PC-3 (cell line): ENCODE data around the gene VWC2L. TPM values are rescaled to one million over a fixed set of nuclear protein-coding genes. Genes with fewer than 3 reads are reported as not detected.

ENCODE experiments used
- ATAC-seq: fragments of 200-7000 bp; cut with Tn5 transposase; 2 replicates; pipeline ENCODE4 v1.9.1; 2020; ENCODE audit warnings: mild to moderate bottlenecking, moderate library complexity
- BruUV-seq: library from RNA; stranded (reverse); fragments of 400-500 nt; replicated peaks from 2 replicates; lab custom pipeline; 2021; lab: Mats Ljungman, UMichigan
- CTCF ChIA-PET: fragments of 300-600 bp; sonication (Branson Sonifier 250); formaldehyde crosslinking; loops from one replicate; lab custom pipeline; 2022; ENCODE audit warnings: antibody characterized with exemption; lab: Charles Lee
- POLR2A ChIA-PET: fragments of 300-600 bp; sonication (Branson Sonifier 250); formaldehyde crosslinking; loops from one replicate; lab custom pipeline; 2022; ENCODE audit warnings: antibody characterized with exemption; ENCODE audit not compliant: unreplicated experiment; lab: Charles Lee
- DNase-seq: peaks from one replicate; pipeline ENCODE4 v3.0.0-alpha.2; 2015
- H2AFZ ChIP-seq: fragments of 300-600 bp; sonication (generic); 2 replicates; pipeline ENCODE4 v1.6.0; 2016; ENCODE audit warnings: antibody characterized with exemption, low read length
- H3F3A ChIP-seq: fragments of 300-600 bp; sonication (generic); one replicate; pipeline ENCODE4 v1.6.0; 2017; ENCODE audit warnings: antibody characterized with exemption, low read length, control low read depth, mild to moderate bottlenecking; ENCODE audit not compliant: unreplicated experiment
- H3K27ac ChIP-seq: fragments of 300-600 bp; sonication (generic); 2 replicates; pipeline ENCODE4 v1.5.1; 2016; ENCODE audit warnings: mild to moderate bottlenecking, low read length
- H3K27me3 ChIP-seq: fragments of 300-600 bp; sonication (generic); 2 replicates; pipeline ENCODE4 v1.6.1; 2016; ENCODE audit warnings: low read length, mixed read lengths
- H3K36me3 ChIP-seq: fragments of 300-600 bp; sonication (generic); 2 replicates; pipeline ENCODE4 v1.6.1; 2016; ENCODE audit warnings: low read depth, mixed run types, low read length, mixed read lengths
- H3K4me1 ChIP-seq: fragments of 300-600 bp; sonication (generic); 2 replicates; pipeline ENCODE4 v1.5.1; 2016; ENCODE audit warnings: low read length; ENCODE audit not compliant: insufficient read depth
- H3K4me2 ChIP-seq: fragments of 300-600 bp; sonication (generic); 2 replicates; pipeline ENCODE4 v1.6.0; 2016; ENCODE audit warnings: low read length
- H3K4me3 ChIP-seq: fragments of 300-600 bp; sonication (generic); 2 replicates; pipeline ENCODE4 v1.5.1; 2016; ENCODE audit warnings: mild to moderate bottlenecking, low read length, mixed read lengths
- H3K79me2 ChIP-seq: fragments of 300-600 bp; sonication (generic); 2 replicates; pipeline ENCODE4 v1.6.1; 2017; ENCODE audit warnings: low read length, mixed read lengths
- H3K9ac ChIP-seq: fragments of 300-600 bp; sonication (generic); 2 replicates; pipeline ENCODE4 v1.6.0; 2016; ENCODE audit warnings: mild to moderate bottlenecking, low read length
- H3K9me2 ChIP-seq: fragments of 300-600 bp; sonication (generic); replicated peaks from 2 replicates; pipeline ENCODE4 v1.6.1; 2016; ENCODE audit warnings: mixed run types, low read length, mixed read lengths
- H3K9me3 ChIP-seq: fragments of 300-600 bp; sonication (generic); 2 replicates; pipeline ENCODE4 v1.6.1; 2016; ENCODE audit warnings: low read length, mixed read lengths
- H4K20me1 ChIP-seq: fragments of 300-600 bp; sonication (generic); 2 replicates; pipeline ENCODE4 v1.6.1; 2016; ENCODE audit warnings: low read length, mixed read lengths
- CTCF ChIP-seq: fragments of 300-600 bp; sonication (generic); conservative IDR thresholded peaks from 2 replicates; pipeline ENCODE4 v1.5.1; 2017; ENCODE audit warnings: antibody characterized with exemption, low read depth, mild to moderate bottlenecking, low read length
- EZH2 ChIP-seq: fragments of 300-600 bp; sonication (generic); IDR thresholded peaks from one replicate; pipeline ENCODE4 v1.6.1; 2017; ENCODE audit warnings: antibody characterized with exemption, mild to moderate bottlenecking, low read length; ENCODE audit not compliant: unreplicated experiment
- EZH2phosphoT487 ChIP-seq: fragments of 300-600 bp; sonication (generic); IDR thresholded peaks from 2 replicates; pipeline ENCODE4 v1.6.1; 2018; ENCODE audit warnings: mild to moderate bottlenecking, antibody characterized with exemption, low read length, borderline replicate concordance
- intact Hi-C: fragments of 100-400 bp; cut with micrococcal nuclease; formaldehyde crosslinking; loops from 2 replicates; pipeline ENCODE4 v1.9.0; 2023
- total RNA-seq: library from RNA; depleted of rRNA; stranded (reverse); fragments of >200 nt; gene quantifications from 2 replicates; pipeline ENCODE4 v1.2.3, GENCODE V29; 2014

VWC2L gene
- total RNA-seq, 1 experiment from 2014 or later, result not detected

DNA sequence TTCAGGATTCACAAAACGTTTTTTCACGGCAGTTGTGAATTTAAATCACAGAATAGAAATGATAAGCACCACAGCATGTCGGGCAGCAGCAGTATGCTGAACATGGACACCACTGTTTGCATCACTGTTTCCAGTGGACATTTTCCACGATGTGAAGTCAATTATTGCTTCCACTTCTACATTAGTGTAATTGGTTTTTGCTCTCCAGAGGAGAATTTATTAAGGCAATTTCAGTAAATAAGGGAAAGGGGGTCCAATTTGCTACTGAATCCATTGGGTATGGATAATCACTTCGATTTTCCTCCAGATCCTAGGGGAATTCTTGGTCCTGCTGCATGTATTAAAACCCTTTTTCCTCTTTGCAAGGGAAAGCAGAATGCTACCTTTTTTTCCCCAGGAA is 30.2 kb upstream of the VWC2L start:
- Histone ChIP-seq H3K27ac (no peak overlapping the region), H3K4me2 (no peak overlapping the region), H3K9me2 (no peaks in the 10 kb centered on the region), H3K9ac (no peak overlapping the region), H3K79me2 (no peaks in the 10 kb centered on the region), H3K9me3 (no peaks in the 10 kb centered on the region), H3K4me1 (peaks cover 46% of the 10 kb centered on the region), H3K4me3 (no peak overlapping the region), H3F3A (peaks cover 5% of the 10 kb centered on the region), H3K36me3 (no peaks in the 10 kb centered on the region), H3K27me3 (no peaks in the 10 kb centered on the region), H2AFZ (no peak overlapping the region), H4K20me1 (no peaks in the 10 kb centered on the region)
- DNase-seq (no peak), ATAC-seq (no peak)
- ChIA-PET CTCF (no interaction called here), POLR2A (no interaction called here)
- intact Hi-C loops, result no loop called here
- TF ChIP-seq EZH2, result no peak
- no peak for TF ChIP-seq CTCF
- no peak for TF ChIP-seq EZH2phosphoT487
- no TSS peak for BruUV-seq

DNA sequence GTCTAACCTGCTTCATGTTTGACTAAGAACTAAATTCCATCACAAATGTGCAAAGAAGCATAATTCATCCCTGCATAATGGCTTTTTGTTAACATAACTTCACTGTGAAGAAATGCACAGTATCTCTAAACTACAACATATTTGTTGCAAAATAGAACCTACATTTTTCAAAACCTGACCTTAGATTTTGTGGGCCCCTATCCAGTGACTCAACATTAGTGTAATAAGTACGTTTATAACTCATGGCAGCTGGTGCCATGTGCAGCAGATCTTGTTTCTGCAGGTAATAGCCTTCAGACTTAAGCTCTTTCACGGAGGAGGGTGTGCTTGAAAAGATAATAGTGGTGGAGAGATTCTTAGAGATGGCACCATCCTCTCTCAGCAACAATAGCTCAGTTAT is 28.6 kb upstream of the VWC2L start:
- intact Hi-C loops, result no loop called here
- H3K4me1 ChIP-seq, result peaks cover 37% of the 10 kb centered on the region
- ChIA-PET CTCF (no interaction called here), POLR2A (no interaction called here)
- no peak overlapping the region for H3K27ac ChIP-seq
- no peaks in the 10 kb centered on the region for H4K20me1 ChIP-seq
- H3K27me3 ChIP-seq, result no peaks in the 10 kb centered on the region
- no peaks in the 10 kb centered on the region for H3K79me2 ChIP-seq
- ATAC-seq (no peak), DNase-seq (peak; percentile 35)
- H2AFZ ChIP-seq, result no peak overlapping the region
- no peak overlapping the region for H3K4me3 ChIP-seq
- BruUV-seq, result no TSS peak
- no peaks in the 10 kb centered on the region for H3K36me3 ChIP-seq
- H3K9me3 ChIP-seq, result no peaks in the 10 kb centered on the region
- no peak for TF ChIP-seq EZH2phosphoT487
- TF ChIP-seq EZH2, result no peak
- no peak for TF ChIP-seq CTCF
- H3K9ac ChIP-seq, result no peak overlapping the region
- H3K4me2 ChIP-seq, result no peak overlapping the region
- H3F3A ChIP-seq, result peaks cover 5% of the 10 kb centered on the region
- H3K9me2 ChIP-seq, result no peaks in the 10 kb centered on the region

DNA sequence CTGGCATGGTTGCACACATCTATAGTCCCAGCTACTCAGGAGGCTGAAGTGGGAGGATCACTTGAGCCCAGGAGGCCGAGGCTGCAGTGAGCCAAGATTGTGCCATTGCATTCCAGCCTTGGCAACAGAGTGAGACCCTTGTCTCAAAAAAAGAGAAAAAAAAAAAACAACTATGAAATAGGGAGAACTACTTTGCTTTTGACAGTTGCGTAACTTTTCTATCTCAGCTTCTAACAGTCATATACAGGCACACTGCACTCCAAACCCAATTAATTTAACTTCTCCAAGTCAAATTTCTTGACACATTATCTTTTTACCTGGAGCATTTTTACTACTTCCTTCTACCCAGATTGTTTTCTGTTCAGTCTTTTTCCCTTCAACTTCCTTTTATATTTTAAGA is 24.1 kb upstream of the VWC2L start:
- no peak overlapping the region for H3K9ac ChIP-seq
- BruUV-seq, result no TSS peak
- CTCF ChIA-PET, result no interaction called here

More for the DNA sequence above, 24.1 kb upstream of the VWC2L start:
- H3K36me3 ChIP-seq, result no peaks in the 10 kb centered on the region
- POLR2A ChIA-PET, result interaction anchor here (0.5 kb wide), 1 partner anchor 897 kb away, joined by 3 read pairs; no protein-coding TSS in a partner anchor
- no peaks in the 10 kb centered on the region for H3K9me2 ChIP-seq
- TF ChIP-seq EZH2 (no peak), EZH2phosphoT487 (no peak), CTCF (no peak)
- no peaks in the 10 kb centered on the region for H3K27me3 ChIP-seq
- H3K27ac ChIP-seq, result no peak overlapping the region
- peaks cover 7% of the 10 kb centered on the region; the same call in 1 of the 2 replicates for H3K4me1 ChIP-seq
- H2AFZ ChIP-seq, result no peak overlapping the region
- H3K9me3 ChIP-seq, result no peaks in the 10 kb centered on the region
- H4K20me1 ChIP-seq, result no peaks in the 10 kb centered on the region
- H3F3A ChIP-seq, result no peaks in the 10 kb centered on the region
- no peak overlapping the region for H3K4me3 ChIP-seq
- no peak for ATAC-seq
- no peak for DNase-seq
- H3K79me2 ChIP-seq, result no peaks in the 10 kb centered on the region
- H3K4me2 ChIP-seq, result no peak overlapping the region
- intact Hi-C loops, result no loop called here
